ENCODE data around the gene IKZF4.
"Not testable (repeated sequence)": the region's sequence is repeated elsewhere in the genome, so short reads cannot be mapped to it uniquely, and the experiment has no call there.

IKZF4 gene

GRCh38 chr12:55999999-56000540 lies 20.8 kb upstream of the IKZF4 start:
- not testable (repeated sequence) for DNase-seq

DNA sequence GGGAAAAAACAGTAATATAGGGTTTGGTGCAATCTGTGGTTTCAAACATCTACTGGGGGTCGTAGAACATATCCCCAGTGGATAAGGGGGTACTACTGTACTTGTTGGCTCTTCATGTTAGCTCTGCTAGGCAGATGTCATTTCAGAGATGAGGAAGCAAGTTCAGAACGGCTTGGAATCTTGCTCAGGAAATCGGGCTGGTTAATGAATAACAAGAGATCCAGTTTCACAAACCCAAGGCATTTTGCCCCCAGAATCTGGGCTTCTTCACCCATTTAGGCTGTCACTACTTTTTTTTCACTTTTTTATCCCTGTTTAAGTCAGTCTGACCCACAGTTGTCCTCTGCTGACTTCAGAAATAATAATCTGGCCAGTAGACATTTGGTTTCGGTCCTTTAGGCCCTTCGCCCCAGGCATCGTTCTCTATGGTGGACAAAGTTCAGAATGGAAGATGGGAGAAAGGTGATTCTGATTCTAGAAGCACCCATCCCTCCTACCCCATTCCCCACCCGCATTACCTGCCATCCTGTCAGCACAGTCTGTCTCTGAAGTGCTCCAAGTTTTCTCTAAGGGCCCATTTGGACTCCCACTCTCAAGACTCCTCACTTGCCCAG lies 19.2 kb upstream of the IKZF4 start:
- DNase-seq = no peak

DNA sequence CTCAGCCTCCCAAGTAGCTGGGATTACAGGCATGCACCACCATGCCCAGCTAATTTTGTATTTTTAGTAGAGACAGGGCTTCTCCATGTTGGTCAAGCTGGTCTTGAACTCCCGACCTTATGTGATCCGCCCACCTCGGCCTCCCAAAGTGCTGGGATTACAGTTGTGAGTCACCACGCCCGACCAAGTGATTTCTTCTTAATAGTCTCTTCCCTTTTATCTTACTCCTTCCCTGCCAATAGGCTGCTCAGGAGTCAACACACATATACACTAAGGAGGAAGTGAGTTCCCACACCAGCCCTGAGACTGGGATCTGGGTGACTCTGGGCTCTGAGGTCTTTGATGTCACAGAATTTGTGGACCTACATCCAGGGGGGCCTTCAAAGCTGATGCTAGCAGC lies 17.5 kb upstream of the IKZF4 start:
- not testable (repeated sequence) for DNase-seq

DNA sequence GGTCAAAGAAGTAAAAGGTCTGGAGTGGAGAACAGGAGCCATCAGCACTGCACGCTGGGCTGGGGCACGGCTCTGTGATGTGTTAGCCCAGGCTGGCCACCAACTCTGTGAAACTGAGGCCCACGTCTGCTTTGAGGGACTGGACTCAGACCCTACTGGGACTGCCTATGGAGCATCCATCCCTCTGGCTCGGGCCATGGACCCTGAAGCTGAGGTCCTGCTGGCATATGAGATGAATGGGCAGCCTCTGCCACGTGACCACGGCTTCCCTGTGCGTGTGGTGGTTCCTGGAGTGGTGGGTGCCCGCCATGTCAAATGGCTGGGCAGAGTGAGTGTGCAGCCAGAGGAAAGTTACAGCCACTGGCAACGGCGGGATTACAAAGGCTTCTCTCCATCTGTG lies 16.6 kb upstream of the IKZF4 start:
- DNase-seq = no peak

DNA sequence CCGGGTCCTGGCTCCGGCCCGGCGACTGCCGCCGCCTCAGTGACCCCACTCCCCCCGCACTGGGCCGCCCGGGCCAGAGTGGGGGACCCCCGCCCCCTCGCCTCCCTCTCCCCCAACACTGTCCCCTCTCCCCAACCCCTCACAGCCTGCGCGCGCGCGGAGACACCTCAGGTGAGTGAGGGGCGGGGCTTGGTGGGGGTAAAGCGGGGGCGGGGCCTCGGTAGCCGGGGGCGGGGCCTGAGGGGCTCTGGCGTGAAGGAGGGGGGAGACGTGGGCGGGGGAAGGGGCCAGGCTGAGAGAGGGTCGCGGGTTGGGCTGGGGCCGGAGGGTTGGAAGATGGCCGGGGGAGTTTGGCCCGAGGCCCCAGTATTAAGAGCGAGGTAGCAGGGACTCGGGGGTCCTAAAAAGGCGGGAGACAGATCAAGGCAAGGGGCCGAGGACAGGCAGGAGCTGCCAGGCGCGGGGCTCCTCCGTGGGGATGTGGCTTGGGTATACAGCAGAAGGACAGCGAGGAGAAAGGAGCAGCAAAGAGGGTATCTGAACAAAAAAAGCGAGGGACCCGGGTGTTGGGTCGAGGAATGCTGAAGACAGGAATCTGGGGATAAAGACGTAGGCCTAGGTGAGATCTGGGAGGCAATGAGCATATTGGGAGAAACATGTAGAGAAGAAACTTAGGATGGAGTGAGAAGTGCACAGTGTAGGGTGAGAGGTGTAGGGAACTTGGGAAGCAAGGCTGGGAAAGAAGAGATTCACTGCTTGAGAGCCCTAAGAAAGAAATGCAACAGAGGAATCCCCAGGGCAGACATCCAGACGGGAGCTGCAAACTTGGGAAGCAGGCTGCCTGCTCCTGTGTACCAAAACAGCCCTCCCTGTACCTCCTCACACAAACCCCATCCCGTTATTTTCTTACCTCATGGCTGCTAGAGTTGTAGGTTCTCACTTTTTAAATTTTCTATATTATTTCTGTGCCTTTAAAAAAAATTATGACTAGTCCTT lies 13.0 kb upstream of the IKZF4 start:
- DNase-seq = peak; percentile 68

- DNase-seq = no peak
Observed at GRCh38 chr12:56010111-56010570, 10.7 kb upstream of the IKZF4 start.

GRCh38 chr12:56011509-56012090 lies 9.2 kb upstream of the IKZF4 start:
- no peak for DNase-seq

DNA sequence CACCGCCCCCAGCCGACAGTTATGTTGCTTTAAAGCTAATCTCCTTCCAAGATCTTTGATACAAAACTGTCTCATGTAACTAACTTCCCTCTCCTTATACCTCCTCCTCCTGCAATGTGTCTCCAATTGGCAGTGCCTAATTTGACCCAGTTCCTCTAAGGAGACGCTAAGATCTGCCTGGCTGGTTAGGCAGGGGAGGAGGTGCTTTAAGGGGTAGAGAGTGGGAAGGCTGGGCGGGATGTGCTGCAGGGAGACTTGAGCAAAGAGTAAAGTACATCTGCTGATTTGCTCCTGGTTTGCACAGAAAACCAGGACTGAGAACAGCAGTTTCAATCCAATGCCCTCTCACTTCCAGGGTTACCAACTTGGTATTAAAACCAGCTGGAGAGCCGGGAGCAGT lies 7.4 kb upstream of the IKZF4 start:
- DNase-seq = no peak

- DNase-seq = no peak
Observed at GRCh38 chr12:56014205-56014604, 6.6 kb upstream of the IKZF4 start.

DNA sequence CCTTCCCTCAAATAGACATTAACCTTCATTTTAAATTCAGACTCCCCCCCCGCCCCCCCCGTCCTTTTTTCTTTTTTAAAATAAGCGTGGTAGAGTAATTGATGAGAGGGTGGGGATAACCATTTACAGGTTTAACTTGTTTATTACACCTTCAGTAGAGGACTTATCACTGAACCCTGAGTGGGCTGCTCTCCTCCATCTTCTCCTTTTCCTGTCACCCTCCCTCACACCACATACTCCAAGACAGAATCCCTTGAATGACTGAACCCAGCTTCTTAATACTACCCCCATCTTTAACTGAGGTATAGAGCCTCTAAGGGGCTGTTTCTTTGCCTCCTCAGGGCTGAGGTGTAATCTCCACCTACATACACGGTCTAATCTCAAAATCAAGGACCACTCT lies 3.7 kb upstream of the IKZF4 start:
- DNase-seq = no peak

GRCh38 chr12:56018356-56018755 lies 2.5 kb upstream of the IKZF4 start:
- no peak for DNase-seq

DNA sequence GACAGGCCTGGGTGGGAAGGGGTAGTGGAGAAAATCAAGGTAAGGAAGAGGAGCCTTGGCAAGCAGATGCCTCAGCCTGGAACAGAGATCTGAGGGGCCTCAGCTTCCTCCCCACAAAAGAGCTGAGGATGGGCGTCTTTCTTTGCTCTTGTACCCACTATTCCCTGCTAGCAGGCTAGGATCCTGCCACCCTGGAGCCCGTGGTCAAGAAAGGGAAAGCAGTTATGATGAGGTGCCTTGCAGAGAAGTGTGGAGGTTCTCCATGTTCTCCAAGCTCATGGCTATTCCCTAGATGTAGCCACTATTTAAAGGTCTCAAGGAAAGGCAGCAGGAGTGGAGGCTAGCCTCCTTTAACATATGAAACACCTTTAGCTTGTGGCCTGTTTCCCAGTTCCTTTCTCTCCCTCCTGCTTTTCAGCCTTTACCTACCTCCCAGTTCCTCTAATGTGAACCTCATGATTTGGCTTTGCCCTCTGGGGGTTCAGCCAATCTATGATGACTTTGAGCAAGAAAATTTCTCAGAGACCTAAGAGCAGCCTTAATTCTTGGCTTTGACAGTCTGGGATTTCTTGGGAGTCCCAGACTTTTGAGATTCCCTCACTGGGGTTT lies 1.1 kb downstream of the IKZF4 start:
- no peak for DNase-seq

DNA sequence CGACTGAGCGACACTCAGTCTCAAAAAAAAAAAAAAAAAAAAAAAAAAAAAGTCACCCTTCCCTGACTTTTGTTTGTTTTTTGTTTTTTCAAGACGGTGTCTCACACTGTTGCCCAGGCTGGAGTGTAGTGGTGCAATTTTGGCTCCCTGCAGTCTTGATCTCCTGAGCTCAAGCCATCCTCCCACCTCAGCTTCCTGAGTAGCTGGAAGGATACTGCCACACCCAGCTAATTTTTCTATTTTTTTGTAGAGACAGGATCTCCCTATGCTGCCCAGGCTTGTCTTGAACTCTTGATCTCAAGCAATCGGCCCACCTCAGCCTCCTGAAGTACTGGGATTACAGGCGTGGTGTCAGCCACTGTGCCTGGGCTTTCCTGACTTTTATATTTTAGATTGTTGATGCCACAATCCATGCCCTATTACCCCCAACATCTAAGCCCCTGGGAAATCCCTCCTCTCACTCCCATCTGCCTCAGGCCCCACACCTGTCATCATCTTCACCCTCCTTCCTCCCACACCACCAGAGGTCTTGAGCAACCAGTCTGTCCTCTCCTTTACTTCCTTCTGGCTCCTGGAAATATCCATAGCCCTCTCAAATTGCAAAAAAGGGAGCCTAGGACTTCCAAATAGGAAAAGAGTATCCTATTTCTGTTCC lies 7.8 kb downstream of the IKZF4 start:
- DNase-seq = no peak

- no peak for DNase-seq
Observed at GRCh38 chr12:56029166-56029519, 8.3 kb downstream of the IKZF4 start.

DNA sequence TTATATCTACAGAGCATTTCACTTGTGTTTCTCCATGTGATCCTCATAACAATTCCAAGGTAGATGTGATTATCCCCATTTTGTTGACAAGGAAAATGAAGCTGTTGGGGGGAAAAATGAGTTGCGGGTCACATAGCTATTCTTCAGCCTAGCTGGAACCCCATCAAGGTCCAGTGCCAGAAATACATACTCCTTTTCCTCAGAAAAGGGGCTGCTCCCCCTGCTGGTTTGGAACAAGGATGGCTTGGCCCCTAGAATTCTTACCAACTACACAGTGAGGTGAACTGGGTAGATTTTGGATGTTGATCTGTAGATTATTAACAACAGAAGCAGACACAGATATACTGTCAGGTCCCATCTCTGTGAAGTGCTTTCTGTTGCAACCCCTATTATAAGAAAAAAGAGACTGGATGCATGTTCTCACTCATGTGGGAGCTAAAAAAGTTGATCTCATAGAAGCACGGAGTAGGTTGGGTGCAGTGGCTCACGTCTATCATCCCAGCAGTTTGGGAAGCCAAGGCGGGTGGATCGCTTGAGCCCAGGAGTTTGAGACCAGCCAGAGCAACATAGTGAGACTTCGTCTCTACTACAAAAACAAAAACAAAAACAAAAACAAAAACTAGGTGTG lies 8.9 kb downstream of the IKZF4 start:
- peak; percentile 40 for DNase-seq

DNA sequence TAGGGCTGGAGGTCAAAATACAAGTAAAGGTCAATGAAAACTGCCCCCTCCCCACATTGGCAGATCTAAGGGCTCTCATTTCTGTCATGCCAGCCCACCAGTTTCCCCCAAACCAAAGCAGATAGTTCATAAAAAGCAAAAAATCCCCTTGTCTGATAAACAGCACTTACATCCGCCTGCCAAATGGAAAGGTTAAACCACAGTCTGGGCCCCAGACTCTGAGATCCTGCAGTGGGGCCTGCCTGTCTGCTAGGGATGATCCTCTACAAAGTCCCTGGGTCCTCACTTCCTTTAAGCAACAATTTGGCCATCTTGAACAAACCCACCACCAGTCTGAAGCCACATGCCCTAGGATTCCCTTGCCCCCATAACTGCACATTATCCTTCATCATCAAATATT lies 11.1 kb downstream of the IKZF4 start:
- no peak for DNase-seq

- DNase-seq = no peak
Observed at GRCh38 chr12:56034586-56035332, 13.9 kb downstream of the IKZF4 start.

GRCh38 chr12:56037161-56037560 lies 16.3 kb downstream of the IKZF4 start:
- DNase-seq = no peak

DNA sequence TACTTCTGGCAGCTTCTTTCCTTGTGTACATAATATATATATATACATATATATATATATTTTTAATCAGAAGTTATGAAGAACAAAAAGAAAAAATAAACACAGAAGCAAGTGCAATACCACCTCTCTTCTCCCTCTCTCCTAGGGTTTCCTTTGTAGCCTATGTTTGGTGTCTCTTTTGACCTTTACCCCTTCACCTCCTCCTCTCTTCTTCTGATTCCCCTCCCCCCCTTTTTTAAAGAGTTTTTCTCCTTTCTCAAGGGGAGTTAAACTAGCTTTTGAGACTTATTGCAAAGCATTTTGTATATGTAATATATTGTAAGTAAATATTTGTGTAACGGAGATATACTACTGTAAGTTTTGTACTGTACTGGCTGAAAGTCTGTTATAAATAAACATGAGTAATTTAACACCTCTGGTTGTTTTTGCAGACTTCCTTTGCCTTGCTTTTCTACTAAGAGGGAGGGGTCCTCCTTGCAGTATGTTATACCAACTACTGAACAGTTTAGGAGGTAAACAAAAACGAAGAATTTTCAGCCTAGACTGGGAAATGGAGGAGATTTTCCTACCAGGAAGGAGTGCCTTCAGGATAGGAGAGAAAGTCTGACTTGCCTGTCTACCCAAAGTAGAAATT lies 17.3 kb downstream of the IKZF4 start:
- DNase-seq = no peak

GRCh38 chr12:56040151-56040550 lies 19.3 kb downstream of the IKZF4 start:
- no peak for DNase-seq
